HepG2 (cell line): ENCODE results near the gene SPCS2. TPM values are rescaled to one million over a fixed set of nuclear protein-coding genes. Genes with fewer than 3 reads are reported as not detected.
A peak's percentile ranks its signal among the peaks of the same experiment; 100 is the strongest.

Source experiments
- ATAD3A ChIP-seq: sonication (generic); formaldehyde crosslinking; IDR thresholded peaks from 2 replicates; pipeline ENCODE4 v1.4.0; 2020; ENCODE audit warnings: missing genetic modification reagents
- CENPX ChIP-seq: sonication (generic); formaldehyde crosslinking; IDR thresholded peaks from 2 replicates; pipeline ENCODE4 v1.9.0; 2021; ENCODE audit warnings: mild to moderate bottlenecking, missing genetic modification reagents, moderate library complexity
- HMGA1 ChIP-seq: sonication (generic); formaldehyde crosslinking; conservative IDR thresholded peaks from 2 replicates; pipeline ENCODE4 v1.4.0; 2020; ENCODE audit warnings: missing genetic modification reagents
- HMGXB3 ChIP-seq: sonication (generic); formaldehyde crosslinking; IDR thresholded peaks from 2 replicates; pipeline ENCODE4 v1.4.0; 2020; ENCODE audit warnings: missing genetic modification reagents, borderline replicate concordance
- MTERF4 ChIP-seq: sonication (generic); formaldehyde crosslinking; IDR thresholded peaks from 2 replicates; pipeline ENCODE4 v1.8.0; 2023; ENCODE audit warnings: mild to moderate bottlenecking, missing genetic modification reagents
- NFE2 ChIP-seq: sonication (generic); formaldehyde crosslinking; IDR thresholded peaks from 2 replicates; pipeline ENCODE4 v1.4.0; 2020; ENCODE audit warnings: missing genetic modification reagents
- SSRP1 ChIP-seq: IDR thresholded peaks from 2 replicates; pipeline ENCODE4 v1.6.1; 2016; ENCODE audit warnings: control low read depth
- ZBTB8A ChIP-seq: sonication (generic); formaldehyde crosslinking; IDR thresholded peaks from 2 replicates; pipeline ENCODE4 v1.4.0; 2020; ENCODE audit warnings: mild to moderate bottlenecking, low read depth, missing genetic modification reagents, borderline replicate concordance
- ZMYM4 ChIP-seq: sonication (generic); formaldehyde crosslinking; IDR thresholded peaks from 2 replicates; pipeline ENCODE4 v1.8.1; 2023; ENCODE audit warnings: mild to moderate bottlenecking, missing genetic modification reagents
- ZNF143 ChIP-seq: sonication (generic); formaldehyde crosslinking; IDR thresholded peaks from 2 replicates; pipeline ENCODE4 v1.4.0; 2020; ENCODE audit warnings: missing genetic modification reagents
- ZNF17 ChIP-seq: sonication (generic); formaldehyde crosslinking; IDR thresholded peaks from 2 replicates; pipeline ENCODE4 v1.5.0; 2020; ENCODE audit warnings: mild to moderate bottlenecking, missing genetic modification reagents
- ZNF557 ChIP-seq: sonication (generic); formaldehyde crosslinking; IDR thresholded peaks from 2 replicates; pipeline ENCODE4 v1.4.0; 2020; ENCODE audit warnings: missing genetic modification reagents
- ZNF572 ChIP-seq: sonication (generic); formaldehyde crosslinking; IDR thresholded peaks from 2 replicates; pipeline ENCODE4 v1.5.1; 2020; ENCODE audit warnings: mild to moderate bottlenecking, missing genetic modification reagents
- polyA plus RNA-seq, 8 experiments: library from polyadenylated mRNA; depleted of rRNA in 3 of 8; stranded (reverse) in 7 of 8; unstranded in 1 of 8; fragments of >200 nt; fragmentation: Illumina TruSeq in 4 of 8; extraction: Trizol in 4 of 8; gene quantifications; 2 replicates each; pipeline versions ENCODE4 v1.2.1 to v1.2.3, GENCODE V29; 2011 to 2016; ENCODE audit warnings: low read depth in 4 of 8, missing spikeins in 1 of 8, mixed read lengths in 1 of 8; ENCODE audit not compliant: insufficient read depth in 1 of 8
- total RNA-seq, 5 experiments: library from RNA; depleted of rRNA; stranded (reverse); fragments of >200 nt; fragmentation: Illumina TruSeq; extraction: Trizol; gene quantifications; 2 replicates each; pipeline ENCODE4 v1.2.3, GENCODE V29; 2016; ENCODE audit warnings: low read depth in 1 of 5
- TF ChIP-seq, protein P1 (sequence below): sonication (generic); formaldehyde crosslinking; IDR thresholded peaks from 2 replicates; pipeline ENCODE4 v1.4.0; 2020; ENCODE audit warnings: mild to moderate bottlenecking, missing genetic modification reagents
- TF ChIP-seq, protein P2 (sequence below): IDR thresholded peaks from 2 replicates; pipeline ENCODE4 v1.4.0; 2020; ENCODE audit warnings: mild to moderate bottlenecking, missing genetic modification reagents

The SPCS2 gene
- total and polyA plus RNA-seq, 2 of the 13 experiments (the other 11 are each of a cell fraction or from before 2014, with no cell fraction given): 87.3 to 142 TPM

DNA sequence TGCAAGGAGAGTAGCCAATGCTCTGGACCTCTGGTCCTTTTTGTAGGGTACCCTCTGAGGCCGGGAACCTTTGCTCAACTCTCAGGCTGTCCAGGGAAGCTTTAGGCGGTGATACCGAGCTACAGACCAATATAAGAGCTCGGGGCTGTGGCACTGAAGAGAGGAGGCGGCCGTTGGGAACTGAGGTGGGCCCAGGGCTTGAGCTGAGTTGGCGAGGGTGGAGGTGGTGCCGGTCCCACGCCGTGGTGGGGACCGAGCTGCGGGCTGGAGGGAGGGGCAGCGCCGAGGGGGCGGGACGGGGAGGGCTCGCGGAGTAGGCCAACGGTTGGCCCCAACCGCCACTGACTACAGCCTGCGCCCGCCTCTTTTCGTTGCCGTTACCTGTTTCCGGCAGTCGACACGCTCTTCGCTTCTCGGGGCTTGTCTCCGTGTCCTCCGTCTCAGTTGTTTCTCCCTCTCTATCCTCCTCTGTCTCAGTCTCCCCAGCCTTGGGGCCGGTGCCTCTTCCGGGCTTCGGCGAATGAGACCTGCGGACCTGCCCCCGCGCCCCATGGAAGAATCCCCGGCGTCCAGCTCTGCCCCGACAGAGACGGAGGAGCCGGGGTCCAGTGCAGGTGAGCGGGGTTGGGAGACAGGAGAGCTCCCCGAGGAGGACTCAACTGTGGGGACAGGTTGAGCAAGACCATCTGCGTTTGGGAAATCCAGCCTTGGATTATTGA, 39.6 kb downstream of the SPCS2 start, which contains the start of gene NEU3 (continued):
- TF ChIP-seq HMGXB3 (CRISPR knock-in tag) (peak; percentile 6; the same call in 1 of the 2 replicates), MTERF4 (CRISPR knock-in tag) (0 out of 2 replicates have a peak, but pooled peaks have one; percentile 42), ZBTB8A (CRISPR knock-in tag) (no peak), ATAD3A (CRISPR knock-in tag) (no peak), SSRP1 (CRISPR knock-in tag) (no peak), ZNF557 (CRISPR knock-in tag) (no peak), ZMYM4 (CRISPR knock-in tag) (peak; percentile 74), HMGA1 (CRISPR knock-in tag) (no peak), NFE2 (no peak), ZNF572 (CRISPR knock-in tag) (0 out of 2 replicates have a peak, but pooled peaks have one; percentile 63), ZNF143 (CRISPR knock-in tag) (0 out of 2 replicates have a peak, but pooled peaks have one; percentile 38), ZNF17 (CRISPR knock-in tag) (no peak), CENPX (CRISPR knock-in tag) (no peak)
- TF ChIP-seq, protein P1, sequence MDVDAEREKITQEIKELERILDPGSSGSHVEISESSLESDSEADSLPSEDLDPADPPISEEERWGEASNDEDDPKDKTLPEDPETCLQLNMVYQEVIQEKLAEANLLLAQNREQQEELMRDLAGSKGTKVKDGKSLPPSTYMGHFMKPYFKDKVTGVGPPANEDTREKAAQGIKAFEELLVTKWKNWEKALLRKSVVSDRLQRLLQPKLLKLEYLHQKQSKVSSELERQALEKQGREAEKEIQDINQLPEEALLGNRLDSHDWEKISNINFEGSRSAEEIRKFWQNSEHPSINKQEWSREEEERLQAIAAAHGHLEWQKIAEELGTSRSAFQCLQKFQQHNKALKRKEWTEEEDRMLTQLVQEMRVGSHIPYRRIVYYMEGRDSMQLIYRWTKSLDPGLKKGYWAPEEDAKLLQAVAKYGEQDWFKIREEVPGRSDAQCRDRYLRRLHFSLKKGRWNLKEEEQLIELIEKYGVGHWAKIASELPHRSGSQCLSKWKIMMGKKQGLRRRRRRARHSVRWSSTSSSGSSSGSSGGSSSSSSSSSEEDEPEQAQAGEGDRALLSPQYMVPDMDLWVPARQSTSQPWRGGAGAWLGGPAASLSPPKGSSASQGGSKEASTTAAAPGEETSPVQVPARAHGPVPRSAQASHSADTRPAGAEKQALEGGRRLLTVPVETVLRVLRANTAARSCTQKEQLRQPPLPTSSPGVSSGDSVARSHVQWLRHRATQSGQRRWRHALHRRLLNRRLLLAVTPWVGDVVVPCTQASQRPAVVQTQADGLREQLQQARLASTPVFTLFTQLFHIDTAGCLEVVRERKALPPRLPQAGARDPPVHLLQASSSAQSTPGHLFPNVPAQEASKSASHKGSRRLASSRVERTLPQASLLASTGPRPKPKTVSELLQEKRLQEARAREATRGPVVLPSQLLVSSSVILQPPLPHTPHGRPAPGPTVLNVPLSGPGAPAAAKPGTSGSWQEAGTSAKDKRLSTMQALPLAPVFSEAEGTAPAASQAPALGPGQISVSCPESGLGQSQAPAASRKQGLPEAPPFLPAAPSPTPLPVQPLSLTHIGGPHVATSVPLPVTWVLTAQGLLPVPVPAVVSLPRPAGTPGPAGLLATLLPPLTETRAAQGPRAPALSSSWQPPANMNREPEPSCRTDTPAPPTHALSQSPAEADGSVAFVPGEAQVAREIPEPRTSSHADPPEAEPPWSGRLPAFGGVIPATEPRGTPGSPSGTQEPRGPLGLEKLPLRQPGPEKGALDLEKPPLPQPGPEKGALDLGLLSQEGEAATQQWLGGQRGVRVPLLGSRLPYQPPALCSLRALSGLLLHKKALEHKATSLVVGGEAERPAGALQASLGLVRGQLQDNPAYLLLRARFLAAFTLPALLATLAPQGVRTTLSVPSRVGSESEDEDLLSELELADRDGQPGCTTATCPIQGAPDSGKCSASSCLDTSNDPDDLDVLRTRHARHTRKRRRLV (CRISPR knock-in tag): 0 out of 2 replicates have a peak, but pooled peaks have one; percentile 47
- TF ChIP-seq, protein P2, sequence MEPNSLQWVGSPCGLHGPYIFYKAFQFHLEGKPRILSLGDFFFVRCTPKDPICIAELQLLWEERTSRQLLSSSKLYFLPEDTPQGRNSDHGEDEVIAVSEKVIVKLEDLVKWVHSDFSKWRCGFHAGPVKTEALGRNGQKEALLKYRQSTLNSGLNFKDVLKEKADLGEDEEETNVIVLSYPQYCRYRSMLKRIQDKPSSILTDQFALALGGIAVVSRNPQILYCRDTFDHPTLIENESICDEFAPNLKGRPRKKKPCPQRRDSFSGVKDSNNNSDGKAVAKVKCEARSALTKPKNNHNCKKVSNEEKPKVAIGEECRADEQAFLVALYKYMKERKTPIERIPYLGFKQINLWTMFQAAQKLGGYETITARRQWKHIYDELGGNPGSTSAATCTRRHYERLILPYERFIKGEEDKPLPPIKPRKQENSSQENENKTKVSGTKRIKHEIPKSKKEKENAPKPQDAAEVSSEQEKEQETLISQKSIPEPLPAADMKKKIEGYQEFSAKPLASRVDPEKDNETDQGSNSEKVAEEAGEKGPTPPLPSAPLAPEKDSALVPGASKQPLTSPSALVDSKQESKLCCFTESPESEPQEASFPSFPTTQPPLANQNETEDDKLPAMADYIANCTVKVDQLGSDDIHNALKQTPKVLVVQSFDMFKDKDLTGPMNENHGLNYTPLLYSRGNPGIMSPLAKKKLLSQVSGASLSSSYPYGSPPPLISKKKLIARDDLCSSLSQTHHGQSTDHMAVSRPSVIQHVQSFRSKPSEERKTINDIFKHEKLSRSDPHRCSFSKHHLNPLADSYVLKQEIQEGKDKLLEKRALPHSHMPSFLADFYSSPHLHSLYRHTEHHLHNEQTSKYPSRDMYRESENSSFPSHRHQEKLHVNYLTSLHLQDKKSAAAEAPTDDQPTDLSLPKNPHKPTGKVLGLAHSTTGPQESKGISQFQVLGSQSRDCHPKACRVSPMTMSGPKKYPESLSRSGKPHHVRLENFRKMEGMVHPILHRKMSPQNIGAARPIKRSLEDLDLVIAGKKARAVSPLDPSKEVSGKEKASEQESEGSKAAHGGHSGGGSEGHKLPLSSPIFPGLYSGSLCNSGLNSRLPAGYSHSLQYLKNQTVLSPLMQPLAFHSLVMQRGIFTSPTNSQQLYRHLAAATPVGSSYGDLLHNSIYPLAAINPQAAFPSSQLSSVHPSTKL (CRISPR knock-in tag): peak; percentile 37; the same call in 1 of the 2 replicates
